ENCODE measurements around the gene LRP1-AS.

Gene LRP1-AS

GRCh38 chr12:57133916-57134315 is 13.5 kb downstream of the LRP1-AS start:
- TF ChIP-seq CTCF (IDR thresholded peaks at IDR 0.05; ENCODE audit: borderline replicate concordance, control extremely low read depth, extremely low read depth, insufficient read depth, missing control alignments), result no peak
- in situ Hi-C loops (cut with MboI; ENCODE audit: low sequenced_read_pairs, unreplicated experiment), result no loop called here
- no peak for DNase-seq (ENCODE audit: low spot score)

- TF ChIP-seq CTCF (IDR thresholded peaks at IDR 0.05; ENCODE audit: borderline replicate concordance, control extremely low read depth, extremely low read depth, insufficient read depth, missing control alignments), result no peak
- DNase-seq (ENCODE audit: low spot score), result no peak
- in situ Hi-C loops (cut with MboI; ENCODE audit: low sequenced_read_pairs, unreplicated experiment), result no loop called here
Measured at GRCh38 chr12:57133013-57133569, 14.3 kb downstream of the LRP1-AS start.

GRCh38 chr12:57131896-57132744 is 15.3 kb downstream of the LRP1-AS start:
- DNase-seq (ENCODE audit: low spot score), result no peak
- in situ Hi-C loops (cut with MboI; ENCODE audit: low sequenced_read_pairs, unreplicated experiment), result no loop called here
- no peak for TF ChIP-seq CTCF (IDR thresholded peaks at IDR 0.05; ENCODE audit: borderline replicate concordance, control extremely low read depth, extremely low read depth, insufficient read depth, missing control alignments)

GRCh38 chr12:57130941-57131340 is 16.5 kb downstream of the LRP1-AS start:
- in situ Hi-C loops (cut with MboI; ENCODE audit: low sequenced_read_pairs, unreplicated experiment), result no loop called here
- TF ChIP-seq CTCF (IDR thresholded peaks at IDR 0.05; ENCODE audit: borderline replicate concordance, control extremely low read depth, extremely low read depth, insufficient read depth, missing control alignments), result no peak
- DNase-seq (ENCODE audit: low spot score), result no peak

GRCh38 chr12:57129889-57130288 is 17.5 kb downstream of the LRP1-AS start:
- TF ChIP-seq CTCF (IDR thresholded peaks at IDR 0.05; ENCODE audit: borderline replicate concordance, control extremely low read depth, extremely low read depth, insufficient read depth, missing control alignments), result no peak
- in situ Hi-C loops (cut with MboI; ENCODE audit: low sequenced_read_pairs, unreplicated experiment), result no loop called here
- no peak for DNase-seq (ENCODE audit: low spot score)

- DNase-seq (ENCODE audit: low spot score), result no peak
- in situ Hi-C loops (cut with MboI; ENCODE audit: low sequenced_read_pairs, unreplicated experiment), result no loop called here
- no peak for TF ChIP-seq CTCF (IDR thresholded peaks at IDR 0.05; ENCODE audit: borderline replicate concordance, control extremely low read depth, extremely low read depth, insufficient read depth, missing control alignments)
Measured at GRCh38 chr12:57129321-57129842, 18.0 kb downstream of the LRP1-AS start.

Measured in GM13976 (cell line).